Purkinje cell (primary cell): ENCODE results near the gene ZNF229. TPM values are rescaled to one million over a fixed set of nuclear protein-coding genes. Genes with fewer than 3 reads are reported as not detected.

Experiments used
- polyA plus RNA-seq: library from polyadenylated mRNA; unstranded; fragments of >200 nt; fragmentation: Nextera tagmentation; gene quantifications from 2 replicates; pipeline ENCODE4 v1.2.1, GENCODE V29; 2014

ZNF229 gene
- 3.3 and 5.1 TPM in 2 replicates for polyA plus RNA-seq

GRCh38 chr19:44447916-44448674 is at the start of gene ZNF229:
Gene ZNF229, minus strand, starts transcription at chr19:44448472. Its CDS starts 5,625 bp downstream, at chr19:44442847.

GRCh38 chr19:44401139-44402115 is 46.8 kb downstream of the ZNF229 start, which contains the start of gene ZNF285:
Gene ZNF285, minus strand, starts transcription at chr19:44401608. Its CDS starts 4,395 bp downstream, at chr19:44397213.

Other genes starting within 250 kb of the ZNF229 start
- 7.1 and 18.7 TPM in 2 replicates for gene ZNF227, start 235.9 kb downstream of the ZNF229 start, polyA plus RNA-seq
- 5.2 and 9.0 TPM in 2 replicates for gene ZNF233, start 188.6 kb downstream of the ZNF229 start, polyA plus RNA-seq
- gene ZNF235, start 143.4 kb downstream of the ZNF229 start, polyA plus RNA-seq, result 0.28 and 4.7 TPM in 2 replicates
- gene ZNF112, start 91.8 kb downstream of the ZNF229 start, polyA plus RNA-seq, result 4.1 and 13.7 TPM in 2 replicates
- gene ZNF285, start 46.9 kb downstream of the ZNF229 start, polyA plus RNA-seq, result 2.3 and 12.3 TPM in 2 replicates
- gene ZNF180, start 52.0 kb upstream of the ZNF229 start, polyA plus RNA-seq, result 4.9 and 7.1 TPM in 2 replicates
- gene CEACAM20, start 81.2 kb upstream of the ZNF229 start, polyA plus RNA-seq, result not detected in 2 replicates
- not detected in 2 replicates for gene IGSF23, start 165.1 kb upstream of the ZNF229 start, polyA plus RNA-seq
- gene PVR, start 195.4 kb upstream of the ZNF229 start, polyA plus RNA-seq, result 4.5 and 9.1 TPM in 2 replicates
- 0.77 TPM in 1 of 2 replicates, not detected in the other for gene CEACAM19, start 223.0 kb upstream of the ZNF229 start, polyA plus RNA-seq